A549 (cell line): Measurements from ENCODE around the gene ZNF138. TPM values are rescaled to one million over a fixed set of nuclear protein-coding genes. Genes with fewer than 3 reads are reported as not detected.

Experiments
- ATAC-seq, 2 experiments: fragments of 200-7000 bp in 1 of 2; fragments of >200 bp in 1 of 2; cut with Nextera tagmentation in 1 of 2; cut with Tn5 transposase in 1 of 2; 3 replicates each; pipeline versions ENCODE4 v1.8.0 to v1.9.1; 2018 to 2020; ENCODE audit warnings: mild to moderate bottlenecking in 1 of 2, moderate library complexity in 1 of 2
- CTCF ChIA-PET: fragments of 300-600 bp; sonication (Branson Sonifier 250); formaldehyde crosslinking; extraction: SDS; loops from one replicate; lab custom pipeline; 2021; ENCODE audit warnings: antibody characterized with exemption, inconsistent platforms; lab: Yijun Ruan, JAX
- POLR2A ChIA-PET: fragments of 350-600 bp; formaldehyde crosslinking; extraction: SDS; loops from one replicate; lab custom pipeline; 2021; ENCODE audit warnings: antibody characterized with exemption, inconsistent platforms; lab: Yijun Ruan, JAX
- DNase-seq, 2 experiments: peaks; one replicate each; pipeline versions ENCODE4 v3.0.0 to v3.0.0-alpha.2; 2011 to 2016; ENCODE audit warnings: low read depth in 1 of 2, low spot score in 1 of 2
- FAIRE-seq: peaks from 2 replicates; lab custom pipeline; 2011; peaks lifted over from hg19 to GRCh38; lab: Jason Lieb, UNC
- H3K27ac ChIP-seq, 2 experiments: fragments of >200 bp; sonication (Bioruptor Twin); formaldehyde crosslinking; 3 replicates each; pipeline ENCODE4 v1.5.1; 2016 to 2017
- H3K4me1 ChIP-seq: fragments of >200 bp; sonication (Bioruptor Twin); formaldehyde crosslinking; 3 replicates; pipeline ENCODE4 v1.6.1; 2016
- H3K4me2 ChIP-seq: fragments of >200 bp; sonication (Bioruptor Twin); formaldehyde crosslinking; 3 replicates; pipeline ENCODE4 v1.6.1; 2016
- H3K4me3 ChIP-seq: fragments of >200 bp; sonication (Bioruptor Twin); formaldehyde crosslinking; 3 replicates; pipeline ENCODE4 v1.5.1; 2016
- H3K9me3 ChIP-seq: fragments of >200 bp; sonication (Bioruptor Twin); formaldehyde crosslinking; 3 replicates; pipeline ENCODE4 v1.6.1; 2016
- BCL3 ChIP-seq: fragments of >200 bp; sonication (Bioruptor Twin); formaldehyde crosslinking; IDR thresholded peaks from 3 replicates; pipeline ENCODE4 v1.6.1; 2016
- CBX2 ChIP-seq: fragments of 200-600 bp; sonication (generic); IDR thresholded peaks from 2 replicates; pipeline ENCODE4 v1.6.1; 2016; ENCODE audit warnings: low read depth, mild to moderate bottlenecking, borderline replicate concordance
- CEBPB ChIP-seq, 2 experiments: fragments of >200 bp in 1 of 2; sonication (Bioruptor Twin) in 1 of 2; formaldehyde crosslinking in 1 of 2; IDR thresholded peaks; 2 replicates each; pipeline ENCODE4 v1.6.1; 2012 to 2016
- CHD2 ChIP-seq: fragments of 150-350 bp; IDR thresholded peaks from 2 replicates; pipeline ENCODE4 v1.6.1; 2014; ENCODE audit warnings: low read length; ENCODE audit not compliant: partially characterized antibody
- HOXB13 ChIP-seq: fragments of 250-450 bp; sonication (Bioruptor Pico); IDR thresholded peaks from 2 replicates; pipeline ENCODE4 v1.5.0; 2020; ENCODE audit warnings: low read depth, mild to moderate bottlenecking, moderate library complexity
- MYC ChIP-seq: IDR thresholded peaks from 2 replicates; pipeline ENCODE4 v1.6.1; 2012; ENCODE audit warnings: mild to moderate bottlenecking, inconsistent platforms, low read length, improper control_type of control experiment, borderline replicate concordance
- POLR2AphosphoS2 ChIP-seq: conservative IDR thresholded peaks from 2 replicates; pipeline ENCODE4 v1.6.1; 2012; ENCODE audit warnings: low read length, improper control_type of control experiment, inconsistent platforms
- SMC3 ChIP-seq: fragments of >200 bp; sonication (Bioruptor Twin); formaldehyde crosslinking; IDR thresholded peaks from 3 replicates; pipeline ENCODE4 v1.6.1; 2018; ENCODE audit warnings: inconsistent platforms
- ZSCAN20 ChIP-seq: fragments of 250-450 bp; sonication (Bioruptor Pico); IDR thresholded peaks from 2 replicates; pipeline ENCODE4 v1.8.0; 2022; ENCODE audit warnings: mild to moderate bottlenecking, moderate library complexity
- WGBS: methylation state at CpG from one replicate; pipeline ENCODE4 v1.1.6; 2017; ENCODE audit errors: missing lambda C conversion rate; 5-methylcytosine and 5-hydroxymethylcytosine counted together
- polyA plus RNA-seq, 4 experiments: library from polyadenylated mRNA; depleted of rRNA in 3 of 4; stranded (reverse); fragments of >200 nt; fragmentation: RNase III in 1 of 4; extraction: RNeasy Plus Mini Kit Qiagen cat#74134 plus additional on column Dnase treatment in 1 of 4; gene quantifications; 2 replicates in 3 of 4; 3 replicates in 1 of 4; pipeline ENCODE4 v1.2.3, GENCODE V29; 2011 to 2017
- TF ChIP-seq, protein P1 (sequence below): fragments of 150-350 bp; IDR thresholded peaks from 2 replicates; pipeline ENCODE4 v1.6.1; 2014; ENCODE audit warnings: low read depth, mild to moderate bottlenecking, low read length
- TF ChIP-seq, protein P2 (sequence below): IDR thresholded peaks from 2 replicates; pipeline ENCODE4 v1.6.1; 2012
- TF ChIP-seq, protein P3 (sequence below): fragments of 250-450 bp; sonication (Bioruptor Pico); IDR thresholded peaks from 2 replicates; pipeline ENCODE4 v1.5.0; 2021; ENCODE audit warnings: mild to moderate bottlenecking, moderate library complexity, borderline replicate concordance
- TF ChIP-seq, protein P4 (sequence below): fragments of >200 bp; sonication (Bioruptor Twin); formaldehyde crosslinking; IDR thresholded peaks from 2 replicates; pipeline ENCODE4 v1.6.1; 2016

The ZNF138 gene
- polyA plus RNA-seq, 2 of the 4 experiments (the other 2 are of a cell fraction), result 3.9 to 6.3 TPM

GRCh38 chr7:64869912-64870562 lies 75.8 kb downstream of the ZNF138 start:
- CTCF ChIA-PET, result no interaction called here
- DNase-seq (no peak), FAIRE-seq (no peak), ATAC-seq (no peak)
- no peaks in the 10 kb centered on the region for H3K9me3 ChIP-seq
- WGBS, result 55% methylated on average over 11 of the region's 32 CpGs
- H3K27ac ChIP-seq, result no peak overlapping the region
- no peak overlapping the region for H3K4me2 ChIP-seq
- POLR2A ChIA-PET, result no interaction called here
- H3K4me3 ChIP-seq, result no peak overlapping the region
- H3K4me1 ChIP-seq, result no peaks in the 10 kb centered on the region
- TF ChIP-seq, protein P1, sequence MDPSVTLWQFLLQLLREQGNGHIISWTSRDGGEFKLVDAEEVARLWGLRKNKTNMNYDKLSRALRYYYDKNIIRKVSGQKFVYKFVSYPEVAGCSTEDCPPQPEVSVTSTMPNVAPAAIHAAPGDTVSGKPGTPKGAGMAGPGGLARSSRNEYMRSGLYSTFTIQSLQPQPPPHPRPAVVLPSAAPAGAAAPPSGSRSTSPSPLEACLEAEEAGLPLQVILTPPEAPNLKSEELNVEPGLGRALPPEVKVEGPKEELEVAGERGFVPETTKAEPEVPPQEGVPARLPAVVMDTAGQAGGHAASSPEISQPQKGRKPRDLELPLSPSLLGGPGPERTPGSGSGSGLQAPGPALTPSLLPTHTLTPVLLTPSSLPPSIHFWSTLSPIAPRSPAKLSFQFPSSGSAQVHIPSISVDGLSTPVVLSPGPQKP, result no peak

GRCh38 chr7:64870656-64871055 lies 76.4 kb downstream of the ZNF138 start:
- ATAC-seq (no peak), FAIRE-seq (no peak), DNase-seq (no peak)
- Histone ChIP-seq H3K4me1 (no peaks in the 10 kb centered on the region), H3K4me3 (no peak overlapping the region), H3K4me2 (no peak overlapping the region), H3K9me3 (peaks cover 4% of the 10 kb centered on the region; the same call in 1 of the 3 replicates), H3K27ac (no peak overlapping the region)
- WGBS, result 41% methylated on average over 10 of the region's 13 CpGs
- CTCF ChIA-PET, result no interaction called here
- POLR2A ChIA-PET, result no interaction called here
- TF ChIP-seq CBX2, result no peak
- TF ChIP-seq BCL3, result no peak
- TF ChIP-seq POLR2AphosphoS2, result no peak
- TF ChIP-seq, protein P2, sequence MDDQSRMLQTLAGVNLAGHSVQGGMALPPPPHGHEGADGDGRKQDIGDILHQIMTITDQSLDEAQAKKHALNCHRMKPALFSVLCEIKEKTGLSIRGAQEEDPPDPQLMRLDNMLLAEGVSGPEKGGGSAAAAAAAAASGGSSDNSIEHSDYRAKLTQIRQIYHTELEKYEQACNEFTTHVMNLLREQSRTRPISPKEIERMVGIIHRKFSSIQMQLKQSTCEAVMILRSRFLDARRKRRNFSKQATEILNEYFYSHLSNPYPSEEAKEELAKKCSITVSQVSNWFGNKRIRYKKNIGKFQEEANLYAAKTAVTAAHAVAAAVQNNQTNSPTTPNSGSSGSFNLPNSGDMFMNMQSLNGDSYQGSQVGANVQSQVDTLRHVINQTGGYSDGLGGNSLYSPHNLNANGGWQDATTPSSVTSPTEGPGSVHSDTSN, result no peak
- no peak for TF ChIP-seq HOXB13 (CRISPR knock-in tag)
- TF ChIP-seq, protein P3, sequence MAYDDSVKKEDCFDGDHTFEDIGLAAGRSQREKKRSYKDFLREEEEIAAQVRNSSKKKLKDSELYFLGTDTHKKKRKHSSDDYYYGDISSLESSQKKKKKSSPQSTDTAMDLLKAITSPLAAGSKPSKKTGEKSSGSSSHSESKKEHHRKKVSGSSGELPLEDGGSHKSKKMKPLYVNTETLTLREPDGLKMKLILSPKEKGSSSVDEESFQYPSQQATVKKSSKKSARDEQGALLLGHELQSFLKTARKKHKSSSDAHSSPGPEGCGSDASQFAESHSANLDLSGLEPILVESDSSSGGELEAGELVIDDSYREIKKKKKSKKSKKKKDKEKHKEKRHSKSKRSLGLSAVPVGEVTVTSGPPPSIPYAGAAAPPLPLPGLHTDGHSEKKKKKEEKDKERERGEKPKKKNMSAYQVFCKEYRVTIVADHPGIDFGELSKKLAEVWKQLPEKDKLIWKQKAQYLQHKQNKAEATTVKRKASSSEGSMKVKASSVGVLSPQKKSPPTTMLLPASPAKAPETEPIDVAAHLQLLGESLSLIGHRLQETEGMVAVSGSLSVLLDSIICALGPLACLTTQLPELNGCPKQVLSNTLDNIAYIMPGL (CRISPR knock-in tag), result no peak
- TF ChIP-seq, protein P4, sequence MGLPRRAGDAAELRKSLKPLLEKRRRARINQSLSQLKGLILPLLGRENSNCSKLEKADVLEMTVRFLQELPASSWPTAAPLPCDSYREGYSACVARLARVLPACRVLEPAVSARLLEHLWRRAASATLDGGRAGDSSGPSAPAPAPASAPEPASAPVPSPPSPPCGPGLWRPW, result no peak

GRCh38 chr7:64871761-64872160 lies 77.5 kb downstream of the ZNF138 start:
- WGBS, result 22% methylated on average over 7 of the region's 8 CpGs
- no peaks in the 10 kb centered on the region for H3K4me1 ChIP-seq
- no peak overlapping the region for H3K4me3 ChIP-seq
- TF ChIP-seq MYC (no peak), SMC3 (no peak), CHD2 (no peak), CEBPB (IDR thresholded peaks at IDR 0.05) (no peak), ZSCAN20 (no peak)
- TF ChIP-seq, protein P1, result no peak
- TF ChIP-seq, all 56 proteins: peak for 0
- no peak for ATAC-seq
- Histone ChIP-seq H3K27ac (no peak overlapping the region), H3K4me2 (no peak overlapping the region), H3K9me3 (peaks cover 4% of the 10 kb centered on the region; the same call in 2 of the 3 replicates)
- FAIRE-seq, result no peak
- ChIA-PET POLR2A (no interaction called here), CTCF (no interaction called here)
- no peak for DNase-seq
